Skin epidermis (tissue), 12 donors: ENCODE results near the gene RBM46.

Experiments used
- H3K27ac ChIP-seq, 21 experiments: fragments of 200-600 bp; sonication (generic) in 11 of 21; one replicate each; pipeline ENCODE4 v1.5.0; 2020; ENCODE audit warnings: mild to moderate bottlenecking in 3 of 21, inconsistent platforms in 2 of 21, moderate library complexity in 2 of 21
- H3K4me3 ChIP-seq, 7 experiments: fragments of 200-600 bp; sonication (generic) in 2 of 7; one replicate each; pipeline ENCODE4 v1.5.0; 2020; ENCODE audit warnings: inconsistent platforms in 2 of 7, mild to moderate bottlenecking in 2 of 7, moderate library complexity in 1 of 7

RBM46 gene, protein sequence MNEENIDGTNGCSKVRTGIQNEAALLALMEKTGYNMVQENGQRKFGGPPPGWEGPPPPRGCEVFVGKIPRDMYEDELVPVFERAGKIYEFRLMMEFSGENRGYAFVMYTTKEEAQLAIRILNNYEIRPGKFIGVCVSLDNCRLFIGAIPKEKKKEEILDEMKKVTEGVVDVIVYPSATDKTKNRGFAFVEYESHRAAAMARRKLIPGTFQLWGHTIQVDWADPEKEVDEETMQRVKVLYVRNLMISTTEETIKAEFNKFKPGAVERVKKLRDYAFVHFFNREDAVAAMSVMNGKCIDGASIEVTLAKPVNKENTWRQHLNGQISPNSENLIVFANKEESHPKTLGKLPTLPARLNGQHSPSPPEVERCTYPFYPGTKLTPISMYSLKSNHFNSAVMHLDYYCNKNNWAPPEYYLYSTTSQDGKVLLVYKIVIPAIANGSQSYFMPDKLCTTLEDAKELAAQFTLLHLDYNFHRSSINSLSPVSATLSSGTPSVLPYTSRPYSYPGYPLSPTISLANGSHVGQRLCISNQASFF

DNA sequence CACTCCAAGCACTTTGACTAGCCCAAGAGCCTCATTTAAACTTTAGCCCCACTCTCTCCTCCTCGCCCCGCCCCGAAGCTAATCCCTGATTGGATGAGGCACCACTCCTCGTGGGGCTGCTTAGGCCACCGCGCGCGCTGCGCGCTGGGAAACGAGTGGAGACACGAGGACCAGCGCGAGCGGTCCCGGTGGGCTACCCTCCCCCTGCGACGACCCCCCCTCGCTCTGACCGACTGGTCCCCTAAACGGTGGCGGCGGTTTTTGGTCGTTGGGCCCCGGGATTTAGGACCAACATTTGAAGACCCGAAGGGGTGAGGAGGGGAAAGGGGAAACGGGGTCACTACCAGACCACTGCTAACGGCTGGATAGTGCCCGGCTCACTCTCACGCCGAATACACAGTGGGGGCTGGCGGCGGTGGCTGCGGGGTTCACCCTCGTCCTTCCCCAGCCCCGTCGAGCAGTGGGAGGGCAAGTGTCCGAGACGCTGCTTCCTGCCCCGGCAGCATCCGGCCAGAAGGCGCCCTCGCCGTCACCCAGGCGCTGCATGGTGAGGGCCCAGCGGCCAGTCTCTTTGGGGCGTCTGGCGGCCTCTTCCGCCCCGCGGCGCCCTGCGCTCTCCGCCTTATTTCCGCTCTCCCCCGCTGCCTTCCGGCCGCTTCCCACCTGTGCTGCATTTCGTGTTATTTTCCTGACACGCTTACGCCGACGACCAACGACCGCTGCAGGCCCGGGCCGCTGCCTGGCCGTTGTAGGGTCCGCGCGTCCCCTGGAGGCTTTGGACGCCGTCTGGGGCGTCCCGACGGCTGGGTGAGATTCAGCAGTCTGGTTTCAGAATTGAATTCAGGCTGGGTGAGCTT, at the start of gene RBM46:
RBM46 (plus strand) TSS at position 147 of the 857 bp plus-strand sequence. CDS start 15,481 bp downstream, outside the sequence.
- Histone ChIP-seq H3K27ac (no peak within 1 kb of the TSS), H3K4me3 (no peak within 1 kb of the TSS)

DNA sequence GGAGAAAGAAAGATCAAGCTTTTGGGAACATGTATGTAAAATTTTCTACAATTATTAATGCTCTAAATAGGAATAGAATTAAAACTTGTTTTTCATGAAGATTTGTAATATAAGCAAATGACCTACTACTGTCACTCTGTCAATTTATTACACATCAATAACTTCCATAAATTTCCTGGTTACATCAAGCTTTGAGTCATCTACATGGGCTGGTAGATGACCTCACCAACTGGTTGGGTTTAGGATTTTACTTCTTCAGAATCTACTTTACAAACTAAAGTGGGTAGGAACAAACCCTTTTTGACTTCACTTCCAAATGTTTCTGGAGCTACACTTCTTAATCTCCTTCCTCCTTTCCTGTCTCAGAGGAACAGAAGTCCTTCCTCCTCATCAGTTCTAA, 49.3 kb upstream of the RBM46 start:
- Histone ChIP-seq H3K27ac (no peak overlapping the region), H3K4me3 (no peak overlapping the region)

GRCh38 chr4:154732669-154733068, 48.4 kb upstream of the RBM46 start:
- Histone ChIP-seq H3K27ac (no peak overlapping the region), H3K4me3 (no peak overlapping the region)

DNA sequence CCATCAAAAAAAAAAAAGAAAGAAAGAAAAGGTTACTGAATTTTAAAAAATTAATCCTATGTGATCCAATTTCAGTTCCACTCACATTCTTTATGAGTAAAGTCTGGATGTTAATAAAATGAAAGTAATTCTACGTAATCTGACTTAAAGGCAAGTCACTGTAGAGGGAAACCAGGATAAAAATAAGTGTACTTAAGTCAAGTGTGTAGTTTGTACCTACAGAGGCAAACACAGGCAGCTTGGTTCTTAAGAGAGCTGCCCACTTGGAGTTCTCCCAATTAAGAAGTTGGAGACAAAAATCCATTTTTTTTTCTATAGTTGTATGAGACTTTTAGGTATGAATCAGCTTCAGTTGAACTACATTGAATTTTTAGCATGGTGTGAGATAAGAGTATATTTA, 44.3 kb upstream of the RBM46 start:
- no peak overlapping the region for H3K27ac ChIP-seq
- no peak overlapping the region for H3K4me3 ChIP-seq

GRCh38 chr4:154738426-154738825, 42.6 kb upstream of the RBM46 start:
- no peak overlapping the region for H3K27ac ChIP-seq
- H3K4me3 ChIP-seq: no peak overlapping the region

GRCh38 chr4:154739111-154739510, 42.0 kb upstream of the RBM46 start:
- Histone ChIP-seq H3K27ac (no peak overlapping the region), H3K4me3 (no peak overlapping the region)

GRCh38 chr4:154740462-154740861, 40.6 kb upstream of the RBM46 start:
- H3K4me3 ChIP-seq: no peak overlapping the region
- H3K27ac ChIP-seq: no peak overlapping the region

- H3K4me3 ChIP-seq: no peak overlapping the region
These were observed 39.9 kb upstream of the RBM46 start for GRCh38 chr4:154741131-154741665.

GRCh38 chr4:154741922-154742850, 38.9 kb upstream of the RBM46 start:
- Histone ChIP-seq H3K27ac (no peak overlapping the region), H3K4me3 (peak overlapping the region in 1 of 7 experiments; percentile 4)

More at GRCh38 chr4:154741131-154741665, 39.9 kb upstream of the RBM46 start:
- no peak overlapping the region for H3K27ac ChIP-seq

DNA sequence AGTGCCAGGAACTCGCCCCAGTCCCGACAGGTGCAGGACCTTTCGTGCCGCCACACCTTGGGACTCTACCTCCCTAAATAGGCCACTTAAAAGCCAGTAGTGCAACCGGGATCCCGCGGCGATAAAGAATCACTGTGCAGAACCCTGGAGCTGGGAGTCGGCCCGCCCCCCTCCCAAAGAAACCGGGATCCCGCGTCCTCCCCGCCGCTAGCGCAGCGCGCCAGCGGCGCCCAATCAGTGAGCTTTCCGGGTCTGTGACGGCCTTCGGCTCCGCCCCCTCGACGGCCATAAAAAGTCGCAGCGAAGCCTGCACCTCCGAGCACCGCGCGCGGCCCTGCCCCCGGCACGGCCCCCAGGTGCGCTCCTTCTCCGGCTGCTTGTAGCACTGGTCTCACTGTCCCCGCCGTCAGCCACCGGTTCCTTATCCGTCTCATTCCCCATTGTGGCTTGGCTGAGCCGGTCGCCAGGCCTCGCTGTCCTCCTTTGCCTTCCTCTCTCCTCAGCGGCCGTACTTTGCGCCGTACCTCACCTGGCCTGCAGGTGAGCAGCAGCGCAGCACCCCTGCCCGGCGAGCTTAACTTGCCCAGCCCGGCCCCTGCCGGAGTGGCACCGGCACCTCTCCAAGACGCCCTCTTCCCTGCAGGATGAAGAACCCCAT, 37.3 kb upstream of the RBM46 start, which contains the start of gene LRAT:
LRAT (plus strand) TSS at position 318 of the 658 bp plus-strand sequence; CDS start at position 645, 327 bp downstream.
- Histone ChIP-seq H3K27ac (no peak within 1 kb of the TSS), H3K4me3 (peak within 1 kb of the TSS; percentile 5 to 40 (median 26))

DNA sequence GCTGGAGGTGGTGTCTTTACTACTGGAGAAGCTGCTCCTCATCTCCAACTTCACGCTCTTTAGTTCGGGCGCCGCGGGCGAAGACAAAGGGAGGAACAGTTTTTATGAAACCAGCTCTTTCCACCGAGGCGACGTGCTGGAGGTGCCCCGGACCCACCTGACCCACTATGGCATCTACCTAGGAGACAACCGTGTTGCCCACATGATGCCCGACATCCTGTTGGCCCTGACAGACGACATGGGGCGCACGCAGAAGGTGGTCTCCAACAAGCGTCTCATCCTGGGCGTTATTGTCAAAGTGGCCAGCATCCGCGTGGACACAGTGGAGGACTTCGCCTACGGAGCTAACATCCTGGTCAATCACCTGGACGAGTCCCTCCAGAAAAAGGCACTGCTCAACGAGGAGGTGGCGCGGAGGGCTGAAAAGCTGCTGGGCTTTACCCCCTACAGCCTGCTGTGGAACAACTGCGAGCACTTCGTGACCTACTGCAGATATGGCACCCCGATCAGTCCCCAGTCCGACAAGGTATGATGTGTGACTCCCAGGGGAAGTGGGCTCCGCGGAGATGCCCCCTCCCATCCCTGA, 36.6 kb upstream of the RBM46 start:
- Histone ChIP-seq H3K4me3 (peak overlapping the region in 6 of 7 experiments; percentile 24 to 40 (median 26)), H3K27ac (no peak overlapping the region)

GRCh38 chr4:154757713-154758112, 23.4 kb upstream of the RBM46 start:
- Histone ChIP-seq H3K27ac (no peak overlapping the region), H3K4me3 (no peak overlapping the region)

- Histone ChIP-seq H3K4me3 (no peak overlapping the region), H3K27ac (no peak overlapping the region)
These were observed 20.2 kb upstream of the RBM46 start for GRCh38 chr4:154760895-154761294.

- Histone ChIP-seq H3K27ac (no peak overlapping the region), H3K4me3 (no peak overlapping the region)
These were observed 2.8 kb upstream of the RBM46 start for GRCh38 chr4:154778264-154778663.

DNA sequence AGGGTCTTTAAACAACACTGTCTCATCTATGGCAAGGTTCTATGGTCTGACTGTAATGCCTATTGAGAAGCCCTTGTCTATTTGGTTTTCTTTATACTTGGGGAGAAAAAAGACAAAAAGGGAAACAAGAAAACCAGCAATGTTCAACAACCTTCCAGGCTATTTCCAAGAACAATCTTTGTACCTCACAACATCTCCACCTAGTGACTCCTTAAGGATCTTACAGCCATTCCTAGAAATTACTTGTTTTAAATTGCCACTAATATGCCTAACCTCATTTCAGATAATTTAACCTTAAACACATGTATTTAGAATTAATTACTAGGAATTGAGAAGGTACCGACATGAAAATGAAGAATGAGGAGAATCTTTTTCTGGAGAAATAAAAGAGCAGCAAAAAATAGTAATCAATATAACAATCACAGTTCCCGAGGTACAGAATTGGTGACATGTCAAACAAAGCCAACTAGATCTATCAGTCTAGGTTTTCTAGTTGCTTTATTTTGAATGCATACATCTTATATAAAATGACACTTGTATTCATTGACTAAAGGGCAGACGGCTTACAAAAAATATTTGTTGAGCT, 1.6 kb upstream of the RBM46 start:
- Histone ChIP-seq H3K4me3 (no peak overlapping the region), H3K27ac (no peak overlapping the region)

DNA sequence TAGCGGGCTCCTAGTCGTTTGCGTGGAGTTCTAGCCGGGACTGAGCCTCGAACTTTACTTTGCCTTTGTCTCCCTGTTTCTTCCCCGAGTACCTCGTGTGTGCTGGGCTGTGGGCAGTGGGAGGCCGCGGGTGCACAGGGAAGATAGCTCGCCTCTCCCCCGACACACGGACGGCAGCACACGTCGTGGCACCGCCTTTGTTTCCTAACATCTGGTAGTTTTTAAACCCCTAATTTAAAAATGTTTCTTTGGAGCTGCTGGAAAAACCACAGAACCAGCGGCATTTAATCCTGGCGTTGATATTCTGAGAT, 866 bp downstream of the RBM46 start:
- Histone ChIP-seq H3K27ac (no peak overlapping the region), H3K4me3 (no peak overlapping the region)

GRCh38 chr4:154807042-154807630, 26.1 kb downstream of the RBM46 start:
- Histone ChIP-seq H3K4me3 (no peak overlapping the region), H3K27ac (no peak overlapping the region)

DNA sequence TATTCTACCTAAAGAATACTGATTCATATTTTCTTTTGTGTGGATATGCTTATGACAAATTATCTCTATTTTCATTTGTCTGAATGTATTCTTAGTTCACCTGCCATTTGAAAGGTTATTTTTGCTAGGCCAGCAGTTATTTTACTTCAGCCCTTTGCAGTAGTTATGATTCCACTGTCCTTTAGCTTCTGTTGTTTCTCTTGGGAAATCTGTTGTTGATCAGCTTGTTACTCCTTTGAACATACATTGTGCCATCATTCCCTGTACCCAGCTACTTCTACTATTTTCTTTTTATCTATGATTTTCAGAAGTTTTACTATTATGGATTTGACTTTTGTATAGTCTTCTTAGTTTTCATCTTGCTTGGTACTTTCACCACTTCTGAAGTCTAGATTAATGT, 37.2 kb downstream of the RBM46 start:
- Histone ChIP-seq H3K4me3 (no peak overlapping the region), H3K27ac (no peak overlapping the region)
